Germinal center (tissue), 1 donor: ENCODE results near the gene DLG5.

ENCODE experiments used
- DNase-seq: peaks from one replicate; pipeline ENCODE4 v3.0.0; 2012; ENCODE audit warnings: mixed read lengths, low spot score

Gene DLG5

GRCh38 chr10:77910524-77911145, 15.9 kb downstream of the DLG5 start:
- DNase-seq, result no peak

- no peak for DNase-seq
These were observed 16.7 kb downstream of the DLG5 start for GRCh38 chr10:77909749-77910375.

GRCh38 chr10:77909021-77909748, 17.4 kb downstream of the DLG5 start:
- no peak for DNase-seq

GRCh38 chr10:77907900-77908717, 18.4 kb downstream of the DLG5 start:
- DNase-seq, result no peak

GRCh38 chr10:77907462-77907861, 19.1 kb downstream of the DLG5 start:
- DNase-seq, result no peak

GRCh38 chr10:77906951-77907421, 19.6 kb downstream of the DLG5 start:
- no peak for DNase-seq

- no peak for DNase-seq
These were observed 20.8 kb downstream of the DLG5 start for GRCh38 chr10:77905781-77906180.

GRCh38 chr10:77905086-77905748, 21.3 kb downstream of the DLG5 start:
- no peak for DNase-seq

- DNase-seq, result no peak
These were observed 22.3 kb downstream of the DLG5 start for GRCh38 chr10:77904100-77904840.

GRCh38 chr10:77902159-77902558, 24.4 kb downstream of the DLG5 start:
- DNase-seq, result no peak

- DNase-seq, result no peak
These were observed 24.8 kb downstream of the DLG5 start for GRCh38 chr10:77901743-77902142.

GRCh38 chr10:77899690-77900089, 26.9 kb downstream of the DLG5 start:
- DNase-seq, result no peak

GRCh38 chr10:77899080-77899477, 27.5 kb downstream of the DLG5 start:
- DNase-seq, result no peak

GRCh38 chr10:77898323-77899079, 28.1 kb downstream of the DLG5 start:
- DNase-seq, result no peak

- no peak for DNase-seq
These were observed 30.5 kb downstream of the DLG5 start for GRCh38 chr10:77896058-77896457.

- DNase-seq, result no peak
These were observed 32.5 kb downstream of the DLG5 start for GRCh38 chr10:77894058-77894457.

- no peak for DNase-seq
These were observed 33.2 kb downstream of the DLG5 start for GRCh38 chr10:77893386-77893785.

- no peak for DNase-seq
These were observed 33.8 kb downstream of the DLG5 start for GRCh38 chr10:77892761-77893160.

- no peak for DNase-seq
These were observed 34.4 kb downstream of the DLG5 start for GRCh38 chr10:77892021-77892739.

- DNase-seq, result no peak
These were observed 36.5 kb downstream of the DLG5 start for GRCh38 chr10:77890097-77890496.
